Thyroid gland (tissue), 4 donors: ENCODE results near the gene SCD5. TPM values are rescaled to one million over a fixed set of nuclear protein-coding genes. Genes with fewer than 3 reads are reported as not detected.

ENCODE experiments used
- DNase-seq, 2 donors: peaks; one replicate each; pipeline ENCODE4 v3.0.0-alpha.2; 2019
- H3K27ac ChIP-seq, 3 donors: fragments of 200-600 bp; sonication (generic); 1 replicate in 2 of 3; 2 replicates in 1 of 3; pipeline ENCODE4 v1.5.1; 2016 to 2019; ENCODE audit warnings: mild to moderate bottlenecking in 1 of 3, moderate library complexity in 1 of 3
- H3K27me3 ChIP-seq: fragments of 200-600 bp; sonication (generic); one replicate; pipeline ENCODE4 v1.5.1; 2019
- H3K36me3 ChIP-seq, 2 donors: fragments of 200-600 bp; sonication (generic); one replicate each; pipeline ENCODE4 v1.5.1; 2016 to 2019
- H3K4me1 ChIP-seq, 2 donors: fragments of 200-600 bp; sonication (generic); one replicate each; pipeline ENCODE4 v1.5.1; 2017 to 2019
- H3K4me3 ChIP-seq, 3 donors: fragments of 200-600 bp; sonication (generic); replicated peaks in 1 of 3; 1 replicate in 2 of 3; 2 replicates in 1 of 3; pipeline ENCODE4 v1.5.1; 2016; ENCODE audit warnings: mild to moderate bottlenecking in 1 of 3
- H3K9me3 ChIP-seq: fragments of 200-600 bp; sonication (generic); one replicate; pipeline ENCODE4 v1.5.1; 2017
- CTCF ChIP-seq, 6 experiments: fragments of 200-600 bp in 3 of 6; fragments of 450-650 bp in 3 of 6; sonication (generic) in 3 of 6; IDR thresholded peaks; one replicate each; pipeline ENCODE4 v1.5.1; 2016 to 2019; ENCODE audit warnings: antibody characterized with exemption in 6 of 6, mild to moderate bottlenecking in 2 of 6, inconsistent platforms in 1 of 6, moderate library complexity in 1 of 6
- POLR2A ChIP-seq, 2 donors: fragments of 450-650 bp; IDR thresholded peaks; one replicate each; pipeline ENCODE4 v1.6.1; 2017; ENCODE audit warnings: antibody characterized with exemption in 2 of 2, mild to moderate bottlenecking in 2 of 2, moderate library complexity in 1 of 2
- WGBS, 2 donors: methylation state at CpG; one replicate each; pipeline ENCODE4 v1.1.5; 2017; 5-methylcytosine and 5-hydroxymethylcytosine counted together
- intact Hi-C: fragments of 100-400 bp; cut with DNase I; formaldehyde crosslinking; loops from one replicate; pipeline ENCODE4 v1.15.1; 2023
- total RNA-seq, 4 donors: library from RNA; depleted of rRNA; stranded (reverse); fragments of >200 nt; gene quantifications; one replicate each; pipeline ENCODE4 v1.2.3, GENCODE V29; 2016

SCD5 gene
- total RNA-seq, 4 donors from 2014 or later: 47.0 to 96.4 (median 54.8) TPM

- intact Hi-C loops: no loop called here
- H3K27ac ChIP-seq: no peak overlapping the region
- no peak for DNase-seq
- H3K4me3 ChIP-seq: no peak overlapping the region
- no peaks in the 10 kb centered on the region for H3K27me3 ChIP-seq
- H3K4me1 ChIP-seq: no peaks in the 10 kb centered on the region
- WGBS, 2 donors: 59 to 71% methylated on average over 3 of the region's 4 CpGs
- H3K9me3 ChIP-seq: no peaks in the 10 kb centered on the region
- TF ChIP-seq POLR2A (IDR thresholded peaks at IDR 0.05) (no peak), CTCF (IDR thresholded peaks at IDR 0.05) (no peak)
- no peaks in the 10 kb centered on the region for H3K36me3 ChIP-seq
These were observed 146.5 kb downstream of the SCD5 start for GRCh38 chr4:82652062-82652461.

GRCh38 chr4:82650868-82651267 is 147.7 kb downstream of the SCD5 start:
- H3K9me3 ChIP-seq: no peaks in the 10 kb centered on the region
- no peak overlapping the region for H3K4me3 ChIP-seq
- H3K4me1 ChIP-seq: peaks cover 5 to 9% of the 10 kb centered on the region in 2 donors
- H3K36me3 ChIP-seq: no peaks in the 10 kb centered on the region
- H3K27ac ChIP-seq: no peak overlapping the region
- intact Hi-C loops: no loop called here
- H3K27me3 ChIP-seq: no peaks in the 10 kb centered on the region
- no peak for DNase-seq
- TF ChIP-seq POLR2A (IDR thresholded peaks at IDR 0.05) (no peak), CTCF (IDR thresholded peaks at IDR 0.05) (no peak)

- H3K4me1 ChIP-seq: peaks cover 15 to 18% of the 10 kb centered on the region in 2 donors
- no peaks in the 10 kb centered on the region for H3K9me3 ChIP-seq
- H3K4me3 ChIP-seq: no peak overlapping the region
- H3K27ac ChIP-seq: no peak overlapping the region
- H3K27me3 ChIP-seq: no peaks in the 10 kb centered on the region
- intact Hi-C loops: no loop called here
- no peaks in the 10 kb centered on the region for H3K36me3 ChIP-seq
- 63 to 67% methylated on average over 3 of the region's 3 CpGs for WGBS, 2 donors
- DNase-seq: no peak
- TF ChIP-seq CTCF (IDR thresholded peaks at IDR 0.05): no peak
These were observed 150.2 kb downstream of the SCD5 start for GRCh38 chr4:82648356-82648755.

GRCh38 chr4:82645936-82646565 is 152.5 kb downstream of the SCD5 start:
- intact Hi-C loops: no loop called here
- 23 to 33% methylated on average over 5 of the region's 5 CpGs for WGBS, 2 donors
- no peaks in the 10 kb centered on the region for H3K27me3 ChIP-seq
- no peak overlapping the region for H3K27ac ChIP-seq
- H3K4me1 ChIP-seq: peaks cover 15 to 18% of the 10 kb centered on the region in 2 donors
- H3K4me3 ChIP-seq: no peak overlapping the region
- peak in 1 of 2 donors; percentile 5 for DNase-seq
- no peaks in the 10 kb centered on the region for H3K36me3 ChIP-seq
- no peaks in the 10 kb centered on the region for H3K9me3 ChIP-seq
- no peak for TF ChIP-seq CTCF (IDR thresholded peaks at IDR 0.05)
- TF ChIP-seq POLR2A (IDR thresholded peaks at IDR 0.05): no peak

- no peak for TF ChIP-seq POLR2A (IDR thresholded peaks at IDR 0.05)
- no peak for TF ChIP-seq CTCF (IDR thresholded peaks at IDR 0.05)
- no peak for DNase-seq
These were observed 153.9 kb downstream of the SCD5 start for GRCh38 chr4:82644734-82645126.

More at GRCh38 chr4:82644734-82645126, 153.9 kb downstream of the SCD5 start:
- no peaks in the 10 kb centered on the region for H3K36me3 ChIP-seq
- intact Hi-C loops: no loop called here
- no peak overlapping the region for H3K27ac ChIP-seq
- no peaks in the 10 kb centered on the region for H3K9me3 ChIP-seq
- no peak overlapping the region for H3K4me3 ChIP-seq
- H3K27me3 ChIP-seq: no peaks in the 10 kb centered on the region
- WGBS, 2 donors: 60 to 66% methylated on average over 4 of the region's 4 CpGs
- H3K4me1 ChIP-seq: peaks cover 15 to 18% of the 10 kb centered on the region in 2 donors
